Measurements from ENCODE around the gene KCNIP4.

GRCh38 chr4:21577056-21577455 lies 371.5 kb downstream of the KCNIP4 start:
- TF ChIP-seq, protein P1, sequence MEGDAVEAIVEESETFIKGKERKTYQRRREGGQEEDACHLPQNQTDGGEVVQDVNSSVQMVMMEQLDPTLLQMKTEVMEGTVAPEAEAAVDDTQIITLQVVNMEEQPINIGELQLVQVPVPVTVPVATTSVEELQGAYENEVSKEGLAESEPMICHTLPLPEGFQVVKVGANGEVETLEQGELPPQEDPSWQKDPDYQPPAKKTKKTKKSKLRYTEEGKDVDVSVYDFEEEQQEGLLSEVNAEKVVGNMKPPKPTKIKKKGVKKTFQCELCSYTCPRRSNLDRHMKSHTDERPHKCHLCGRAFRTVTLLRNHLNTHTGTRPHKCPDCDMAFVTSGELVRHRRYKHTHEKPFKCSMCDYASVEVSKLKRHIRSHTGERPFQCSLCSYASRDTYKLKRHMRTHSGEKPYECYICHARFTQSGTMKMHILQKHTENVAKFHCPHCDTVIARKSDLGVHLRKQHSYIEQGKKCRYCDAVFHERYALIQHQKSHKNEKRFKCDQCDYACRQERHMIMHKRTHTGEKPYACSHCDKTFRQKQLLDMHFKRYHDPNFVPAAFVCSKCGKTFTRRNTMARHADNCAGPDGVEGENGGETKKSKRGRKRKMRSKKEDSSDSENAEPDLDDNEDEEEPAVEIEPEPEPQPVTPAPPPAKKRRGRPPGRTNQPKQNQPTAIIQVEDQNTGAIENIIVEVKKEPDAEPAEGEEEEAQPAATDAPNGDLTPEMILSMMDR (IDR thresholded peaks at IDR 0.05; ENCODE audit: control extremely low read depth in 1 of 3, insufficient read depth in 1 of 3, low read depth in 1 of 3, low read length in 3 of 3) = no peak
- TF ChIP-seq, protein P2, sequence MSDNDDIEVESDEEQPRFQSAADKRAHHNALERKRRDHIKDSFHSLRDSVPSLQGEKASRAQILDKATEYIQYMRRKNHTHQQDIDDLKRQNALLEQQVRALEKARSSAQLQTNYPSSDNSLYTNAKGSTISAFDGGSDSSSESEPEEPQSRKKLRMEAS (IDR thresholded peaks at IDR 0.05) = no peak
- TF ChIP-seq KDM5A (IDR thresholded peaks at IDR 0.05; ENCODE audit: low read length) (no peak), CEBPB (IDR thresholded peaks at IDR 0.05; ENCODE audit: low read depth, low read length) (no peak), EZH2 (IDR thresholded peaks at IDR 0.05; ENCODE audit: low read depth, low read length, severe bottlenecking) (no peak), YY1 (IDR thresholded peaks at IDR 0.05; ENCODE audit: low read depth, low read length) (no peak), SP1 (IDR thresholded peaks at IDR 0.05; ENCODE audit: low read depth, low read length) (no peak), POLR2AphosphoS5 (IDR thresholded peaks at IDR 0.05; ENCODE audit: low read depth, low read length) (no peak), NANOG (IDR thresholded peaks at IDR 0.05; ENCODE audit: insufficient read depth, low read depth, low read length, poor library complexity, severe bottlenecking) (no peak), CHD1 (IDR thresholded peaks at IDR 0.05; ENCODE audit: low read depth, low read length) (no peak), EP300 (IDR thresholded peaks at IDR 0.05; ENCODE audit: borderline replicate concordance in 1 of 2, low read depth in 2 of 2, low read length in 2 of 2) (no peak), SIX5 (IDR thresholded peaks at IDR 0.05; ENCODE audit: low read depth, low read length) (no peak), POLR2A (IDR thresholded peaks at IDR 0.05; ENCODE audit: control extremely low read depth in 1 of 2, low read depth in 2 of 2, low read length in 2 of 2) (no peak)
- TF ChIP-seq, protein P3, sequence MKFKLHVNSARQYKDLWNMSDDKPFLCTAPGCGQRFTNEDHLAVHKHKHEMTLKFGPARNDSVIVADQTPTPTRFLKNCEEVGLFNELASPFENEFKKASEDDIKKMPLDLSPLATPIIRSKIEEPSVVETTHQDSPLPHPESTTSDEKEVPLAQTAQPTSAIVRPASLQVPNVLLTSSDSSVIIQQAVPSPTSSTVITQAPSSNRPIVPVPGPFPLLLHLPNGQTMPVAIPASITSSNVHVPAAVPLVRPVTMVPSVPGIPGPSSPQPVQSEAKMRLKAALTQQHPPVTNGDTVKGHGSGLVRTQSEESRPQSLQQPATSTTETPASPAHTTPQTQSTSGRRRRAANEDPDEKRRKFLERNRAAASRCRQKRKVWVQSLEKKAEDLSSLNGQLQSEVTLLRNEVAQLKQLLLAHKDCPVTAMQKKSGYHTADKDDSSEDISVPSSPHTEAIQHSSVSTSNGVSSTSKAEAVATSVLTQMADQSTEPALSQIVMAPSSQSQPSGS (IDR thresholded peaks at IDR 0.05; ENCODE audit: low read length) = no peak

All from H1 (cell line).